HK-2 (cell line): Measurements from ENCODE around the gene USP33.
A peak's percentile ranks its signal among the peaks of the same experiment; 100 is the strongest.
"Not testable (repeated sequence)": the region's sequence is repeated elsewhere in the genome, so short reads cannot be mapped to it uniquely, and the experiment has no call there.

Experiments used
- DNase-seq: peaks from one replicate; pipeline ENCODE4 v3.0.0-alpha.2; 2018; ENCODE audit not compliant: unreplicated experiment

Gene USP33

GRCh38 chr1:77759071-77760028, at the start of gene USP33:
Gene USP33, minus strand, starts transcription at chr1:77759852. Its CDS starts 18,155 bp downstream, at chr1:77741697.
- peak; percentile 89 for DNase-seq

DNA sequence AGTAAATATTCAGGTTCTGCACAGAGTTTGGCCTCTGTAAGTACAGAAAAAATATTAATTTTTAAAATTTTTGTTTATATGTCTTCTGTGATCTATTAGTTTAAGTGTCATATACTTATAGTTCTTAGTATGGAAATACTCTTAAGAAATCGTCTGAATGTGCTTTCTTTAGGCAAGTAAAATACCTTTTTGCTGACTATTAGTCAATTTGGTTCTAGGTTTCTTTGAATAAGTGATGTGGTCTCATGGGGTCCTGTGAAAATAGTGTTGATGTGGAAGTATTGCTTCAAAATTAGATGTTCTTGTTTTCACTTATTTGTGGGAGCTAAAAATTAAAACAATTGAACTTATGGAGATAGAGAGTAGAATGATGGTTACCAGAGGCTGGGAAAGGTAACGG, 43.7 kb upstream of the USP33 start:
- DNase-seq, result no peak

- DNase-seq, result no peak
These were observed 42.4 kb upstream of the USP33 start for GRCh38 chr1:77802026-77802425.

GRCh38 chr1:77797991-77798390, 38.3 kb upstream of the USP33 start:
- no peak for DNase-seq

- DNase-seq, result no peak
These were observed 37.2 kb upstream of the USP33 start for GRCh38 chr1:77796695-77797405.

- no peak for DNase-seq
These were observed 34.9 kb upstream of the USP33 start for GRCh38 chr1:77794550-77794949.

DNA sequence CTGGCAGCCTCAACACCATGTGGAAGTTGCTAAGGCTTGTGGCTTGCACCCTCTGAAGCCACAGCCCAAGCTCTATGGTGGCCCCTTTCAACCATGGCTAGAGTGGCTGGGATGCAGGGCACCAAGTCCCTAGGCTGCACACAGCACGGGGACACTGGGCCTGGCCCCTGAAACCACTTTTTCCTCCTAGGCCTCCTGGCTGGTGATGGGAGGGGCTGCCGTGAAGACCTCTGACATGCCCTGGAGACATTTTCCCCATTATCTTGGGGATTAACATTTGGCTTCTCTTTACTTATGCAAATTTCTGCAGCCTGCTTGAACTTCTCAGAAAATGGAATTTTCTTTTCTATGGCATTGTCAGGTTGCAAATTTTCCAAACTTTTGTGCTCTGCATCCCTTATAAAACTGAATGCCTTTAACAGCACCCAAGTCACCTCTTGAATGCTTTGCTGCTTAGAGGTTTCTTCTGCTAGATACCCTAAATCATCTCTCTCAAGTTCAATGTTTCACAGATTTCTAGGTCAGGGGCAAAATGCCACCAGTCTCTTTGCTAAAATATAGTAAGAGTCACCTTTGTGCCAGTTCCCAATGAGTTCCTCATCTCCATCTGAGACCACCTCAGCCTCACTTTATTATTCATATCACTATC, 26.6 kb upstream of the USP33 start:
- not testable (repeated sequence) for DNase-seq

- DNase-seq, result no peak
These were observed 23.5 kb upstream of the USP33 start for GRCh38 chr1:77783141-77783540.

- no peak for DNase-seq
These were observed 22.0 kb upstream of the USP33 start for GRCh38 chr1:77781683-77782082.

DNA sequence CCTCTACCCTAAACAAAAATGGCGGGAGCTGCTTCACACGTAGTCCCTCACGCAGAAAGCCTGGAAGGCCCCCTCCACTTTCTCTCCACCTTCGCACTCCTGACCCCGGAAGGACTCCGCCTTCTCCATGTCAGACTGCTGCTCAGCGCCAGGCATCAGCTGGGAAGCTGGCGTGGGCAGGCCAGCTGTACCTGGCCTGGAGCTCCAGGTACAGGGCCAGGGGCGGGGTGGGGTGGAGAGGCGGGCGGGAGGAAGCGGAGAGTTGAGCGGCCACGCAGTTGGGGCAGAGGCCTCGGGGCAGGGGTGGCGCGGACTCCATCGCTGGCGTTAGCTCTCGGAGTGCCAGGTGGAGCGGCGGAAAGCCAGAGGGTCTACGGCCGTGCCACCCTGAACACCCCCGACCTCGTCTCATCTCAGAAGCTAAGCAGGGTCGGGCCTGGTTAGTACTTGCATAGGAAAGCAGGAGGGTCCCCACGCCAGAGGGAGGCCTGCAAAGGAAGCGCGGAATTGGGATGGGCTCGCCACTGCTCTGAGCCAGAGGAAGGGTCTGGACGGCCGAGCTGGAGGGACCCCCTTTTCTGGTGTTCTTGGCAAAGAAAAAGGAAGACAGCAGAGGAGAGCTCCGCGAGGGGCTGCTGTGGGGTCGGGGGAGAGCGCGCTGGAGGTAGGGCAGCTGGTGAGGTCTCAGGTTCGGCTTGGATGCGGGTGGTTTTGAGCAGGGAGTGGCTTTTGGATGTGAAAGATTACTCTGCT, 20.1 kb upstream of the USP33 start, which contains the start of gene MIGA1:
Gene MIGA1, plus strand, starts transcription at position 121 of the 753 bp plus-strand sequence. CDS start 3,604 bp downstream, outside the sequence.
- peak; percentile 85 for DNase-seq

DNA sequence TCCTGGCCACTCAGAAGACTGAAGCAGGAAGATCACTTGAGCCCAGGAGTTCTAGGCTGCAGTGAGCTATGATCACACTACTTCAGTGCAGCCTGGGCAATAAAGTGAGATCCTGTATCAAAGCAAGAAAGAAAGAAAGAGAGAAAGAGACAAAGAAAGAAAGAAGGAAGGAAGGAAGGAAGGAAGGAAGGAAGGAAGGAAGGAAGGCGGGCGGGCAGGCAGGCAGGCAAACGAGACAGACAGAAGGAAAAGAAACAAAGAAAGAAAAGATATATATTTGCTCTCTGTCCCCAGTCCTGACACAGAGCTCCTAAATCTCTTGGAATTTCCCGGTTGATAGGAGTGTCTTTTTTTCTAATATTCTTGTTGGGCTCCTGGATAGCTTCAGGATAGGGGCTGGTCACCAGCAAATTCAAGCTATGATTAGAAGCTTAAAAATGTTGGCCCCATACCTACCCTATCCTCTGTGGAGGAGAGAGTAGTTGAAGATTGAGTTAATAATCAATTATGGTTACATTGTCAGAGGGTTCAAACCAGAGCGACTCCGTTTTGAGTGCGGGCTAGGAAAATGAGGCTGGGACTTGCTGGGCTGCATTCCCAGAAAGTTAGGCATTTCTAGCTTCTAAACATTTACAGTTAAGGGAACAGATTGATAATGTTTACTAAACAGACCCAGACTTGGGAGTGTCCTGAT, 16.5 kb upstream of the USP33 start:
- no peak for DNase-seq

- DNase-seq, result no peak
These were observed 8.4 kb upstream of the USP33 start for GRCh38 chr1:77768006-77768405.

DNA sequence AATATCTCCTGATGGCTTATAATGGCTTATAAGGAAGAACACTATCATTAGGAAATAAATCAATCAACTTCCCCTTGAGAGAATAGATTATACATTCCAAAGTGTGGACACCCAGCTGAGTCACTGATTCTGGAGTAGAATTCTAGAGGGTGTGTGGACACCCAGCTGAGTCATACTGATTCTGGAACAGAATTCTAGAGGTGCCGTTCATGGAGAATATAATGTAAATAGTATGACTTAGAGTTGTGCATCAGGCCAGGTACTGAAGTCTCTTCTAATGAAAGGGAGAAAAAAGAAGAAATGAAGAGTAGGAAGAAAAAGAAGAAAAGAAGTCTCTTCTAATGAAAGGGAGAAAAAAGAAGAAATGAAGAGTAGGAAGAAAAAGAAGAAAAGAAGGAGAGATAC, 2.4 kb upstream of the USP33 start:
- DNase-seq, result no peak

GRCh38 chr1:77757603-77758002, 2.0 kb downstream of the USP33 start:
- DNase-seq, result no peak

GRCh38 chr1:77757066-77757584, 2.5 kb downstream of the USP33 start:
- DNase-seq, result no peak

- DNase-seq, result no peak
These were observed 3.4 kb downstream of the USP33 start for GRCh38 chr1:77756052-77756754.

DNA sequence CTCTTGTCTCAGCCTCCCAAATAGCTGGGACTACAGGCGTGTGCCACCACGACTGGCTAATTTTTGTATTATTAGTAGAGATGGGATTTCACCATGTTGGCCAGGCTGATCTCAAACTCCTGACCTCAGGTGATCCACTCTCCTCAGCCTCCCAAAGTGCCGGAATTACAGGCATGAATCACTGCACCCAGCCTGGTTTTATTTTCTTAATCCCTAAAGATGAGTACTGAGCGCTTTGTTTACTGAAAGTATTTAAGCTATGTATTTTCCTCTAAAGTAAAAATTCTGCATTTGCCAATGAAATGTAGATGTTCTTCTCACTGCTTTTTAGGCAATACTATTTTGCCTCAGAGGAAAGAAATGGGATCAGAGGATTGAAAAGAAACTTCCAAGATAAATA, 10.2 kb downstream of the USP33 start:
- DNase-seq, result not testable (repeated sequence)

DNA sequence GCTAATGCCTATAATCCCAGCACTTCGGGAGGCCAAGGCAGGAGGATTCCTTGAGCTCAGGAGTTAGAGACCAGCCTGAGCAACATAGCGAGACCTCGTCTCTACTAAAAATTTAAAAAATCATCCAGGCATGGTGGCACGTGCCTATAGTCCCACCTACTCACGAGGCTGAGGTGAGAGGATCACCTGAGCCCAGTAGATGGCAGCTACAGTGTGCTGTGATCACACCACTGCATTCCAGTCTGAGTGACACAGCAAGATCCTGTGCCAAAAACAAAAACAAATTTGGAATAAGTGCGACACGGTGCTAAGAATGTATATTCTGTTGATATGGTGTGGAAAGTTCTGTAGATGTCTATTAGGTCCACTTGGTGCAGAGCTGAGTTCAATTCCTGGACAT, 15.1 kb downstream of the USP33 start:
- DNase-seq, result no peak

GRCh38 chr1:77742011-77742555, 17.6 kb downstream of the USP33 start:
- DNase-seq, result no peak

GRCh38 chr1:77741316-77741715, 18.3 kb downstream of the USP33 start:
- DNase-seq, result no peak
